OCI-LY1 (cell line): ENCODE data around the gene STARD9.

Experiments
- CTCF ChIP-seq: fragments of 200-600 bp; sonication (generic), shearing (Covaris generic); IDR thresholded peaks from 2 replicates; pipeline ENCODE4 v1.5.1; 2017; ENCODE audit warnings: mild to moderate bottlenecking, antibody characterized with exemption, low read length, moderate library complexity, mixed read lengths
- EZH2 ChIP-seq: fragments of 200-600 bp; sonication (generic), shearing (Covaris generic); IDR thresholded peaks from 2 replicates; pipeline ENCODE4 v1.8.0; 2017; ENCODE audit warnings: borderline replicate concordance, mixed run types, mild to moderate bottlenecking, antibody characterized with exemption, low read length, moderate library complexity, mixed read lengths

- TF ChIP-seq CTCF (no peak), EZH2 (no peak)
These were observed 129.9 kb downstream of the STARD9 start for GRCh38 chr15:42705336-42705735.
